HepG2 (cell line): Measurements from ENCODE around the gene METTL2A. TPM values are rescaled to one million over a fixed set of nuclear protein-coding genes. Genes with fewer than 3 reads are reported as not detected.

Experiments
- FOXP4 ChIP-seq: sonication (generic); formaldehyde crosslinking; IDR thresholded peaks from 2 replicates; pipeline ENCODE4 v1.4.0; 2020; ENCODE audit warnings: missing genetic modification reagents
- MAFK ChIP-seq, 2 experiments: IDR thresholded peaks in 1 of 2; conservative IDR thresholded peaks in 1 of 2; 2 replicates each; pipeline ENCODE4 v1.6.1; 2011; ENCODE audit warnings: improper control_type of control experiment in 2 of 2, low read length in 2 of 2
- NFYB ChIP-seq: sonication (generic); formaldehyde crosslinking; IDR thresholded peaks from 2 replicates; pipeline ENCODE4 v1.4.0; 2020; ENCODE audit warnings: missing genetic modification reagents
- POLR2A ChIP-seq, 2 experiments: IDR thresholded peaks; 2 replicates each; pipeline ENCODE4 v1.6.1; 2011; ENCODE audit warnings: low read depth in 2 of 2, low read length in 2 of 2, mild to moderate bottlenecking in 1 of 2, moderate library complexity in 1 of 2; ENCODE audit not compliant: insufficient read depth in 1 of 2
- SAFB2 ChIP-seq: sonication (generic); formaldehyde crosslinking; IDR thresholded peaks from 2 replicates; pipeline ENCODE4 v1.5.1; 2020; ENCODE audit warnings: missing genetic modification reagents, low read depth, mild to moderate bottlenecking, borderline replicate concordance
- SALL1 ChIP-seq: sonication (generic); formaldehyde crosslinking; IDR thresholded peaks from 2 replicates; pipeline ENCODE4 v1.8.0; 2022; ENCODE audit warnings: mild to moderate bottlenecking, missing genetic modification reagents
- SAP130 ChIP-seq: IDR thresholded peaks from 2 replicates; pipeline ENCODE4 v1.6.1; 2016; ENCODE audit warnings: low read depth
- SIN3A ChIP-seq: IDR thresholded peaks from 2 replicates; pipeline ENCODE4 v1.6.1; 2011; ENCODE audit warnings: low read depth, mild to moderate bottlenecking, control low read depth, low read length, borderline replicate concordance
- SMAD3 ChIP-seq: sonication (generic); formaldehyde crosslinking; IDR thresholded peaks from 2 replicates; pipeline ENCODE4 v1.4.0; 2020; ENCODE audit warnings: missing genetic modification reagents
- TFDP1 ChIP-seq: IDR thresholded peaks from 2 replicates; pipeline ENCODE4 v1.6.1; 2016; ENCODE audit warnings: missing compliant biosample characterization, missing genetic modification reagents, borderline replicate concordance
- TFDP2 ChIP-seq: sonication (generic); formaldehyde crosslinking; IDR thresholded peaks from 2 replicates; pipeline ENCODE4 v1.4.0; 2020; ENCODE audit warnings: missing genetic modification reagents
- YY1 ChIP-seq: IDR thresholded peaks from 2 replicates; pipeline ENCODE4 v1.6.1; 2011; ENCODE audit warnings: low read length, low read depth, moderate library complexity, mild to moderate bottlenecking; ENCODE audit not compliant: insufficient read depth, insufficient replicate concordance
- ZBTB7B ChIP-seq: sonication (generic); formaldehyde crosslinking; IDR thresholded peaks from 2 replicates; pipeline ENCODE4 v1.4.0; 2020; ENCODE audit warnings: missing genetic modification reagents
- ZMYM3 ChIP-seq: sonication (generic); formaldehyde crosslinking; IDR thresholded peaks from 2 replicates; pipeline ENCODE4 v1.5.1; 2020; ENCODE audit warnings: mild to moderate bottlenecking, missing genetic modification reagents
- ZNF331 ChIP-seq: sonication (generic); formaldehyde crosslinking; IDR thresholded peaks from 2 replicates; pipeline ENCODE4 v1.4.0; 2020; ENCODE audit warnings: missing genetic modification reagents
- ZNF574 ChIP-seq: sonication (generic); formaldehyde crosslinking; IDR thresholded peaks from 2 replicates; pipeline ENCODE4 v1.4.0; 2020; ENCODE audit warnings: missing genetic modification reagents
- ZNF891 ChIP-seq: sonication (generic); formaldehyde crosslinking; IDR thresholded peaks from 2 replicates; pipeline ENCODE4 v1.5.0; 2020; ENCODE audit warnings: mild to moderate bottlenecking, missing genetic modification reagents
- ZSCAN20 ChIP-seq: sonication (generic); formaldehyde crosslinking; IDR thresholded peaks from 2 replicates; pipeline ENCODE4 v1.4.0; 2020; ENCODE audit warnings: missing genetic modification reagents, mild to moderate bottlenecking, borderline replicate concordance
- polyA plus RNA-seq, 8 experiments: library from polyadenylated mRNA; depleted of rRNA in 3 of 8; stranded (reverse) in 7 of 8; unstranded in 1 of 8; fragments of >200 nt; fragmentation: Illumina TruSeq in 4 of 8; extraction: Trizol in 4 of 8; gene quantifications; 2 replicates each; pipeline versions ENCODE4 v1.2.1 to v1.2.3, GENCODE V29; 2011 to 2016; ENCODE audit warnings: low read depth in 4 of 8, missing spikeins in 1 of 8, mixed read lengths in 1 of 8; ENCODE audit not compliant: insufficient read depth in 1 of 8
- total RNA-seq, 5 experiments: library from RNA; depleted of rRNA; stranded (reverse); fragments of >200 nt; fragmentation: Illumina TruSeq; extraction: Trizol; gene quantifications; 2 replicates each; pipeline ENCODE4 v1.2.3, GENCODE V29; 2016; ENCODE audit warnings: low read depth in 1 of 5
- TF ChIP-seq, protein P1 (sequence below): sonication (generic); formaldehyde crosslinking; IDR thresholded peaks from 2 replicates; pipeline ENCODE4 v1.4.0; 2020; ENCODE audit warnings: missing genetic modification reagents
- TF ChIP-seq, protein P2 (sequence below): sonication (generic); formaldehyde crosslinking; IDR thresholded peaks from 2 replicates; pipeline ENCODE4 v1.8.0; 2022; ENCODE audit warnings: missing genetic modification reagents, low read depth, mild to moderate bottlenecking, borderline replicate concordance
- TF ChIP-seq, protein P3 (sequence below): conservative IDR thresholded peaks from 2 replicates; pipeline ENCODE4 v1.6.1; 2018; ENCODE audit warnings: missing genetic modification reagents

The METTL2A gene
- total and polyA plus RNA-seq, 2 of the 13 experiments (the other 11 are each of a cell fraction or from before 2014, with no cell fraction given) = 15.6 to 32.3 TPM

DNA sequence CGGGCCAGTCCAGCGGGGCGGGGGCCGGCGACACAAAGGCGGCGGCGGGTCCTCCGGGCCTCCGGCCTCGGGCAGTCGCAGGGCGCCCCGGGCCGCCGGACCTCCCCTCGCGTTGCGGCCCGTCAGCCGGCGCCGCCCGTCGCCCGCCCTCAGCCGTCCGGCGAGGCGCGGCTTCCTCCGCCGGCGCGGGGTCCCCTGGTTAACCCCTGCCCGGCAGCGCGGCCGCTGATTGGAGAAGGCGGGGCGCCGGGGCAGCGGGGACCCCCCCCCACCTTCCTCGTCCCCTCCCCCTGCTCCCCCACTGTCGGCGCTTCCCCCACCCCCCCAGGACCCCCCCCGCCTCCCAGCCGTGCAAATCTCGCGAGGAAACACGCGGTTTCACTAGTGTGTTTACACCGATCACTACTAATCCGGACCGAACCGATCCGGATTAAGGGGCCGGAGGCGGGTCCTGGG is 54.8 kb downstream of the METTL2A start, which contains the start of gene TLK2 (continued):
- TF ChIP-seq MAFK (conservative IDR thresholded peaks at IDR 0.05 in 1 of 2, IDR thresholded peaks at IDR 0.05 in 1 of 2; ENCODE audit: low read length in 2 of 2) (no peak), POLR2A (IDR thresholded peaks at IDR 0.05; ENCODE audit: insufficient read depth in 1 of 2, low read depth in 2 of 2, low read length in 2 of 2) (peak; percentile 50 to 66; a peak in 3 of 4 replicates), SAFB2 (no peak), ZNF574 (peak; percentile 54; the same call in 1 of the 2 replicates), SAP130 (CRISPR knock-in tag) (peak; percentile 53), TFDP1 (CRISPR knock-in tag) (peak; percentile 48; the same call in 1 of the 2 replicates), ZNF331 (CRISPR knock-in tag) (0 out of 2 replicates have a peak, but pooled peaks have one; percentile 22), ZMYM3 (CRISPR knock-in tag) (no peak), SMAD3 (CRISPR knock-in tag) (no peak), ZBTB7B (CRISPR knock-in tag) (0 out of 2 replicates have a peak, but pooled peaks have one; percentile 45), FOXP4 (CRISPR knock-in tag) (no peak), TFDP2 (CRISPR knock-in tag) (peak; percentile 37; the same call in 1 of the 2 replicates), ZNF891 (CRISPR knock-in tag) (0 out of 2 replicates have a peak, but pooled peaks have one; percentile 7), SIN3A (peak; percentile 44; the same call in 1 of the 2 replicates), NFYB (CRISPR knock-in tag) (peak; percentile 30; the same call in 1 of the 2 replicates), SALL1 (CRISPR knock-in tag) (peak; percentile 49; the same call in 1 of the 2 replicates), ZSCAN20 (CRISPR knock-in tag) (0 out of 2 replicates have a peak, but pooled peaks have one; percentile 1), YY1 (peak; percentile 12)
- TF ChIP-seq, protein P1, sequence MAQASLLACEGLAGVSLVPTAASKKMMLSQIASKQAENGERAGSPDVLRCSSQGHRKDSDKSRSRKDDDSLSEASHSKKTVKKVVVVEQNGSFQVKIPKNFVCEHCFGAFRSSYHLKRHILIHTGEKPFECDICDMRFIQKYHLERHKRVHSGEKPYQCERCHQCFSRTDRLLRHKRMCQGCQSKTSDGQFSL (CRISPR knock-in tag) = peak; percentile 92
- TF ChIP-seq, protein P2, sequence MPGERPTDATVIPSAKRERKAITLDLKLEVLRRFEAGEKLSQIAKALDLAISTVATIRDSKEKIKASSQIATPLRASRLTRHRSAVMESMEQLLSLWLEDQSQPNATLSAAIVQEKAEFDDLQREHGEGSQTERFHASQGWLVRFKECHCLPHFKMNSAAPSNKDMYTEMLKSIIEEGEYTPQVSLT = no peak
- TF ChIP-seq, protein P3, sequence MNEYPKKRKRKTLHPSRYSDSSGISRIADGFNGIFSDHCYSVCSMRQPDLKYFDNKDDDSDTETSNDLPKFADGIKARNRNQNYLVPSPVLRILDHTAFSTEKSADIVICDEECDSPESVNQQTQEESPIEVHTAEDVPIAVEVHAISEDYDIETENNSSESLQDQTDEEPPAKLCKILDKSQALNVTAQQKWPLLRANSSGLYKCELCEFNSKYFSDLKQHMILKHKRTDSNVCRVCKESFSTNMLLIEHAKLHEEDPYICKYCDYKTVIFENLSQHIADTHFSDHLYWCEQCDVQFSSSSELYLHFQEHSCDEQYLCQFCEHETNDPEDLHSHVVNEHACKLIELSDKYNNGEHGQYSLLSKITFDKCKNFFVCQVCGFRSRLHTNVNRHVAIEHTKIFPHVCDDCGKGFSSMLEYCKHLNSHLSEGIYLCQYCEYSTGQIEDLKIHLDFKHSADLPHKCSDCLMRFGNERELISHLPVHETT (CRISPR knock-in tag) = peak; percentile 78
